CD4-positive, alpha-beta T cell treated with Interleukin-2 at 100 ng/mL for 4 hours (primary cell): Measurements from ENCODE around the gene FADS1.

Experiments used
- DNase-seq: peaks from one replicate; pipeline ENCODE4 v3.0.0-alpha.2; 2020; ENCODE audit warnings: low spot score

FADS1 gene

GRCh38 chr11:61846362-61847020 is 29.7 kb upstream of the FADS1 start:
- no peak for DNase-seq

- DNase-seq = no peak
Measured at GRCh38 chr11:61844909-61845565, 28.2 kb upstream of the FADS1 start.

- no peak for DNase-seq
Measured at GRCh38 chr11:61842528-61842820, 25.7 kb upstream of the FADS1 start.

- DNase-seq = no peak
Measured at GRCh38 chr11:61841636-61842527, 25.1 kb upstream of the FADS1 start.

GRCh38 chr11:61840371-61840770 is 23.6 kb upstream of the FADS1 start:
- no peak for DNase-seq

GRCh38 chr11:61839742-61840141 is 22.9 kb upstream of the FADS1 start:
- DNase-seq = no peak

- no peak for DNase-seq
Measured at GRCh38 chr11:61838921-61839320, 22.1 kb upstream of the FADS1 start.

GRCh38 chr11:61838501-61838900 is 21.7 kb upstream of the FADS1 start:
- no peak for DNase-seq

GRCh38 chr11:61837411-61838005 is 20.7 kb upstream of the FADS1 start:
- no peak for DNase-seq

- DNase-seq = no peak
Measured at GRCh38 chr11:61836193-61836592, 19.4 kb upstream of the FADS1 start.

- peak; percentile 45 for DNase-seq
Measured at GRCh38 chr11:61834278-61835048, 17.7 kb upstream of the FADS1 start.

- no peak for DNase-seq
Measured at GRCh38 chr11:61833926-61834277, 17.1 kb upstream of the FADS1 start.

GRCh38 chr11:61833471-61833870 is 16.7 kb upstream of the FADS1 start:
- no peak for DNase-seq

- DNase-seq = no peak
Measured at GRCh38 chr11:61832754-61833153, 16.0 kb upstream of the FADS1 start.

- DNase-seq = no peak
Measured at GRCh38 chr11:61832207-61832606, 15.4 kb upstream of the FADS1 start.

GRCh38 chr11:61830237-61831105 is 13.7 kb upstream of the FADS1 start:
- no peak for DNase-seq

GRCh38 chr11:61829806-61830205 is 13.0 kb upstream of the FADS1 start:
- no peak for DNase-seq

GRCh38 chr11:61828629-61829407 is 12.0 kb upstream of the FADS1 start:
- no peak for DNase-seq

GRCh38 chr11:61828379-61828628 is 11.5 kb upstream of the FADS1 start:
- DNase-seq = no peak

GRCh38 chr11:61827571-61828378 is 11.0 kb upstream of the FADS1 start, which contains the start of gene FADS2:
TSS of gene FADS2 (plus strand) at chr11:61828300. CDS start at chr11:61828391, 91 bp downstream.
- DNase-seq = peak; percentile 40
